ENCODE measurements around the gene LTBP1. TPM values are rescaled to one million over a fixed set of nuclear protein-coding genes. Genes with fewer than 3 reads are reported as not detected.
"Not testable (repeated sequence)": the region's sequence is repeated elsewhere in the genome, so short reads cannot be mapped to it uniquely, and the experiment has no call there.

Gene LTBP1
- total RNA-seq, 6 experiments from 2014 or later: 260 to 409 (median 335) TPM

GRCh38 chr2:33436083-33436482 is 489.3 kb downstream of the LTBP1 start:
- Mint-ChIP-seq H3K9me3 (no peaks in the 10 kb centered on the region; the same call in 1 of the 2 replicates), H3K4me3 (peak overlapping the region; percentile 22), H3K27me3 (ENCODE audit: insufficient read depth) (no peaks in the 10 kb centered on the region; the same call in 1 of the 2 replicates), H3K4me1 (ENCODE audit: low read depth) (peaks cover 86% of the 10 kb centered on the region), H3K36me3 (ENCODE audit: low read depth) (peaks cover 18% of the 10 kb centered on the region), H3K27ac (peak overlapping the region; percentile 42)
- no peak for DNase-seq
- no peak for TF ChIP-seq CTCF (IDR thresholded peaks at IDR 0.05)

- peak; percentile 95 for DNase-seq
Measured at GRCh38 chr2:33437297-33437696, 490.5 kb downstream of the LTBP1 start.

GRCh38 chr2:33437815-33438214 is 491.1 kb downstream of the LTBP1 start:
- TF ChIP-seq CTCF (IDR thresholded peaks at IDR 0.05): no peak
- no peaks in the 10 kb centered on the region; the same call in 1 of the 2 replicates for H3K27me3 Mint-ChIP-seq (ENCODE audit: insufficient read depth)
- peak overlapping the region; percentile 95 for H3K27ac Mint-ChIP-seq
- peaks cover 17% of the 10 kb centered on the region; the same call in 1 of the 2 replicates for H3K36me3 Mint-ChIP-seq (ENCODE audit: low read depth)
- H3K9me3 Mint-ChIP-seq: no peaks in the 10 kb centered on the region
- peaks cover 79% of the 10 kb centered on the region for H3K4me1 Mint-ChIP-seq (ENCODE audit: low read depth)
- H3K4me3 Mint-ChIP-seq: peak overlapping the region; percentile 78
- DNase-seq: no peak

More at GRCh38 chr2:33437297-33437696, 490.5 kb downstream of the LTBP1 start:
- peak overlapping the region; percentile 78 for H3K4me3 Mint-ChIP-seq
- TF ChIP-seq CTCF (IDR thresholded peaks at IDR 0.05): no peak
- no peaks in the 10 kb centered on the region; the same call in 1 of the 2 replicates for H3K9me3 Mint-ChIP-seq
- peaks cover 21% of the 10 kb centered on the region for H3K36me3 Mint-ChIP-seq (ENCODE audit: low read depth)
- peak overlapping the region; percentile 95 for H3K27ac Mint-ChIP-seq
- H3K4me1 Mint-ChIP-seq (ENCODE audit: low read depth): peaks cover 79% of the 10 kb centered on the region
- no peaks in the 10 kb centered on the region; the same call in 1 of the 2 replicates for H3K27me3 Mint-ChIP-seq (ENCODE audit: insufficient read depth)

GRCh38 chr2:33441235-33441810 is 494.6 kb downstream of the LTBP1 start:
- Mint-ChIP-seq H3K27ac (no peak overlapping the region), H3K4me3 (no peak overlapping the region), H3K9me3 (no peaks in the 10 kb centered on the region), H3K27me3 (ENCODE audit: insufficient read depth) (no peaks in the 10 kb centered on the region; the same call in 1 of the 2 replicates), H3K4me1 (ENCODE audit: low read depth) (peaks cover 60% of the 10 kb centered on the region), H3K36me3 (ENCODE audit: low read depth) (peaks cover 11% of the 10 kb centered on the region; the same call in 1 of the 2 replicates)
- TF ChIP-seq CTCF (IDR thresholded peaks at IDR 0.05): peak; percentile 85
- DNase-seq: peak; percentile 77

- H3K9me3 Mint-ChIP-seq; DNase-seq; H3K4me3 Mint-ChIP-seq; H3K27me3 Mint-ChIP-seq (ENCODE audit: insufficient read depth); H3K27ac Mint-ChIP-seq: not testable (repeated sequence)
- peaks cover 52% of the 10 kb centered on the region for H3K4me1 Mint-ChIP-seq (ENCODE audit: low read depth)
- H3K36me3 Mint-ChIP-seq (ENCODE audit: low read depth): peaks cover 11% of the 10 kb centered on the region; the same call in 1 of the 2 replicates
Measured at GRCh38 chr2:33442052-33442451, 495.3 kb downstream of the LTBP1 start.

- DNase-seq: no peak
- Mint-ChIP-seq H3K4me3 (no peak overlapping the region), H3K27me3 (ENCODE audit: insufficient read depth) (no peaks in the 10 kb centered on the region), H3K4me1 (ENCODE audit: low read depth) (peaks cover 49% of the 10 kb centered on the region), H3K36me3 (ENCODE audit: low read depth) (peaks cover 11% of the 10 kb centered on the region; the same call in 1 of the 2 replicates), H3K27ac (no peak overlapping the region; the same call in 1 of the 2 replicates), H3K9me3 (no peaks in the 10 kb centered on the region)
- no peak for TF ChIP-seq CTCF (IDR thresholded peaks at IDR 0.05)
Measured at GRCh38 chr2:33442528-33443079, 495.9 kb downstream of the LTBP1 start.

Measured in HFFc6 (cell line).